H1 (cell line): ENCODE results near the gene TRIM29.

Experiments used
- CBX5 ChIP-seq: fragments of 300-800, 300-1000 bp; sonication (generic); IDR thresholded peaks from 2 replicates; pipeline ENCODE4 v1.7.1; 2016; ENCODE audit warnings: antibody characterized with exemption, low read length, low read depth
- JUN ChIP-seq: IDR thresholded peaks from 2 replicates; pipeline ENCODE4 v1.6.1; 2011; ENCODE audit warnings: low read depth, mild to moderate bottlenecking, improper control_type of control experiment, low read length
- KDM5A ChIP-seq: fragments of 200-600 bp; IDR thresholded peaks from 2 replicates; pipeline ENCODE4 v1.7.1; 2012; ENCODE audit warnings: mild to moderate bottlenecking, low read length, inconsistent platforms, mixed read lengths
- SIRT6 ChIP-seq: IDR thresholded peaks from one replicate; pipeline ENCODE4 v1.7.1; 2012; ENCODE audit warnings: low read length, inconsistent platforms
- SP2 ChIP-seq: IDR thresholded peaks from 2 replicates; pipeline ENCODE4 v1.6.1; 2012; ENCODE audit warnings: mild to moderate bottlenecking, low read length, inconsistent platforms
- TF ChIP-seq, protein P1 (sequence below), 3 experiments: IDR thresholded peaks; 1 replicate in 2 of 3; 2 replicates in 1 of 3; pipeline versions ENCODE4 v1.5.1 to v1.6.1; 2011; ENCODE audit warnings: low read length in 3 of 3, mild to moderate bottlenecking in 3 of 3, inconsistent platforms in 2 of 3, low read depth in 1 of 3, moderate library complexity in 1 of 3; ENCODE audit not compliant: insufficient read depth in 1 of 3; ENCODE audit errors: control extremely low read depth in 1 of 3
- TF ChIP-seq, protein P2 (sequence below): IDR thresholded peaks from 2 replicates; pipeline ENCODE4 v1.6.1; 2011; ENCODE audit warnings: low read depth, mild to moderate bottlenecking, low read length; ENCODE audit not compliant: insufficient read depth

DNA sequence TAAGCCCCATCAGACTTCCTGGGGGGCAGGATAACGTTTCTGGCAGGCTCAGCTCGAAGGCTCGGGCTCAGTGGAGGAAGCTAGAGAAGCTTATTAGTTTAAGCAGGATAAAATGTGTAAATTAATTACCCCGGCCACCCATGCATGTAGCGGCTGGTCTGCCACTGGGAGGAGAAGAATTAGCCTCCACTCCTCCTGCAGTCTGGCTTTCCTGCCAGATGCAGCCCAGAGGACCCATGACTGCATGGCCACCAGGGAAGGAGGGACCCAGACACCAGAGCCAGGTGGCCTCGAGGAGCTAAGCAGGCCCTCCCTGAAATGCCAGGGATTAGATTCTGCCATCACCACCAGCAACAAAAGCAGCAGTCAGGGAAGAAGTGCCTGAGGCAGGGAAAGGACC, 32.3 kb downstream of the TRIM29 start:
- TF ChIP-seq KDM5A = no peak
- TF ChIP-seq, protein P1, sequence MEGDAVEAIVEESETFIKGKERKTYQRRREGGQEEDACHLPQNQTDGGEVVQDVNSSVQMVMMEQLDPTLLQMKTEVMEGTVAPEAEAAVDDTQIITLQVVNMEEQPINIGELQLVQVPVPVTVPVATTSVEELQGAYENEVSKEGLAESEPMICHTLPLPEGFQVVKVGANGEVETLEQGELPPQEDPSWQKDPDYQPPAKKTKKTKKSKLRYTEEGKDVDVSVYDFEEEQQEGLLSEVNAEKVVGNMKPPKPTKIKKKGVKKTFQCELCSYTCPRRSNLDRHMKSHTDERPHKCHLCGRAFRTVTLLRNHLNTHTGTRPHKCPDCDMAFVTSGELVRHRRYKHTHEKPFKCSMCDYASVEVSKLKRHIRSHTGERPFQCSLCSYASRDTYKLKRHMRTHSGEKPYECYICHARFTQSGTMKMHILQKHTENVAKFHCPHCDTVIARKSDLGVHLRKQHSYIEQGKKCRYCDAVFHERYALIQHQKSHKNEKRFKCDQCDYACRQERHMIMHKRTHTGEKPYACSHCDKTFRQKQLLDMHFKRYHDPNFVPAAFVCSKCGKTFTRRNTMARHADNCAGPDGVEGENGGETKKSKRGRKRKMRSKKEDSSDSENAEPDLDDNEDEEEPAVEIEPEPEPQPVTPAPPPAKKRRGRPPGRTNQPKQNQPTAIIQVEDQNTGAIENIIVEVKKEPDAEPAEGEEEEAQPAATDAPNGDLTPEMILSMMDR (IDR thresholded peaks at IDR 0.05; ENCODE audit: control extremely low read depth in 1 of 3, insufficient read depth in 1 of 3, low read depth in 1 of 3, low read length in 3 of 3) = no peak
- TF ChIP-seq CBX5 = no peak
- TF ChIP-seq SP2 = no peak
- TF ChIP-seq JUN = no peak
- TF ChIP-seq, protein P2, sequence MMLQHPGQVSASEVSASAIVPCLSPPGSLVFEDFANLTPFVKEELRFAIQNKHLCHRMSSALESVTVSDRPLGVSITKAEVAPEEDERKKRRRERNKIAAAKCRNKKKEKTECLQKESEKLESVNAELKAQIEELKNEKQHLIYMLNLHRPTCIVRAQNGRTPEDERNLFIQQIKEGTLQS = no peak
- no peak for TF ChIP-seq SIRT6
